ENCODE data around the gene STEAP1B.

GRCh38 chr7:22377703-22378102 is 122.3 kb downstream of the STEAP1B start:
- no peak for TF ChIP-seq CTCF (IDR thresholded peaks at IDR 0.05)
- TF ChIP-seq POLR2AphosphoS5 (IDR thresholded peaks at IDR 0.05): no peak
- TF ChIP-seq POLR2A (IDR thresholded peaks at IDR 0.05): no peak
